ELR (cell line): ENCODE data around the gene DNAJA3.
"Not testable (repeated sequence)": the region's sequence is repeated elsewhere in the genome, so short reads cannot be mapped to it uniquely, and the experiment has no call there.

Source experiments
- DNase-seq: peaks from one replicate; pipeline ENCODE4 v3.0.0-alpha.2; 2015; ENCODE audit warnings: low read depth

DNAJA3 gene

DNA sequence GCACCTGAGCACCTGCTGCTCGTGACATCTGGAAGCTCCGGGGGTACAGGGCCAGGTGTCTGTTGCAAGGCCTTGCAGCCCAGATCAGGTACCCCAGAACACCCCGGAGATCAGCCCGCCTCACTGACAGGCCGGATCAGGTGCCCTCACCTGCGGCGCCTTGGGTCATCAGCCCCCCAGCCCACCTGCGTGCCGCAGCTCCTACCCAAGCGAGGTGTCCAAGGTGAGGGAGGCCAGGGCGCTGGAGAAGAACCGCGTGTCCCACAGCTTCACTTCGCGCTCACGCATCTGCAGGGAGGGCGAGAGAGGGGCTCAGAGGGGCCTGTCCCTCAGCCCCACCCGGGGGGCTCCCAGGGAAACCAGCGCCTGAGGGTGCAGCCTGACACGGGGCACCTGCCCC is 37.9 kb upstream of the DNAJA3 start:
- no peak for DNase-seq

DNA sequence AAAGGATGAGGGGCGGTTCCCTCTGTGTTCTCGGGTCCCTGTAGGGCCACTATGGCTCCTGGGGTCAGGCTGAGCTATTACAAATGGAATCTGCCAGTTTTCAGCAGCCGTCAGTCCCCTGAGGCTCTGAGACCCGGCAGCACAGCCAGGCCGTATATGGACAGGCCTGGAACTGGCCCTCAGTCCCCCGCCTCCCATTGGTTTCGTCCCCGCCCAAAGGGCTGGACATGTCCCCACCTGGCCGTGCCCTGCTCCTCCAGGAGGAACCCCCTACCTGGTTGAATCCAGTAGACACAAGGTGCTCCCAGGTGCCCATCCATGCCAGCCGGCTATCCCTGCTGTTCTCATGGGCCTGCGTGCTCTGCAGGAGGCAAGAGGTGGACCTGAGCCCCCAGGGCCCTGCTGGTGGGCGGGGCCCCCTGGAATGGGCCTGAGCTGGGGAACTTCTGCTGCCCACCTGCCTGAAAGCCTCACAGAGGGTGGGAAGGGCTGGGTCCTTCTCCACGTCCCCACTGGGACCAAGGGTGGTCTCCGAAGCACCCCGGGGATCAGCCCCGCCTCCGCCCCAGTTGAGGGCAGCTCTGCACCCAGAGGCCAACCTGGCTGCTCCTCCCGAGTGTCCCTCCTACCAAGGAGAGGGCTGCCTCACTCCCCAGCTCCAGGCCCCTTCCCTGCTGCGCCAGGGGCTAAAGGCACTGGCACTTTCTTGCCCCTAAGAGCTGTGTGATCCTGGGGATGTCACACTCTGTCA is 37.2 kb upstream of the DNAJA3 start:
- DNase-seq: peak; percentile 56

DNA sequence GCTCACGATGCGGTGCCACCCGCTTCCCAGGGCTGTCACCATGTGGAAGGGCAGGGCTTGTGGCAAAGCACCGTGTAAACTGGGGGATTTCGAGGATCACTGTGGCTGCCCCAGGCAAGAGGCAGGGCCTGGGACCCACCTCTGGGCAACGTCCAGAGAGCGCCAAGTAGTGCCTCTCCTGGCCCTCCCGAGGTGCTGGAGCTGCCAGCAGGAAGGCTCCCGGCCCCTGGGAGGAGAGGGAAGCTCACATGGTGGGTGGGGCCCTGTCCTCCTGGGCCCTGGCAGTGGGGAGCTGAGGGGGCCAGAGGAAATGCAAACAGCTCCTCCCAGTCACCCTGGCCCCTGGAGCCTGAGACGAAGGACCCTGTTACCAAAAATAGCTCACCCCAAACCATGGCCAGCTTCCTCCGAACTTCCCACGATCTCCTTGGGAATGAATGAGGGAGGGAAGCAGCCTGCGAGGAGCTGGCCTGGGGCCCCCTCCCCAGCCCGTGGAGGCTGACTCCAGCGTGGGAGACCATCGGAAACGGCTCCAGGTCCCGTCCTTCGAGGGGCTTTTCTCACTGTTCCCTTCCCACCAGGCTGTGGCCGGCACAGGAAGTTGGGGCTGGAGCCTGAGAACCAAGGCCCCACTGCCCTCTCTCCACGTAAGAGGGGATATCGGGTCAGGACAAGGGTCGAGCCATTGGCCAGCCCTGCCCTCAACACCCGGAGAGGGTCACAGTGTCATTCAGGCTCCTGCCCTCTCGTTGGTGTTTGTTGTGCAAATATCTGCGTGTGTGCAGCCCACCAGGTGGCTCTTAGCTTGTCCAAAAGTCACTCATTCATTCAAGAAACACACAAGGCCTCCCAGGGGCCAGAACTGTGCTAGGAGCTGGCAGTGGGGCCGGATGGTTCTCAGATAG is 36.4 kb upstream of the DNAJA3 start:
- no peak for DNase-seq

DNA sequence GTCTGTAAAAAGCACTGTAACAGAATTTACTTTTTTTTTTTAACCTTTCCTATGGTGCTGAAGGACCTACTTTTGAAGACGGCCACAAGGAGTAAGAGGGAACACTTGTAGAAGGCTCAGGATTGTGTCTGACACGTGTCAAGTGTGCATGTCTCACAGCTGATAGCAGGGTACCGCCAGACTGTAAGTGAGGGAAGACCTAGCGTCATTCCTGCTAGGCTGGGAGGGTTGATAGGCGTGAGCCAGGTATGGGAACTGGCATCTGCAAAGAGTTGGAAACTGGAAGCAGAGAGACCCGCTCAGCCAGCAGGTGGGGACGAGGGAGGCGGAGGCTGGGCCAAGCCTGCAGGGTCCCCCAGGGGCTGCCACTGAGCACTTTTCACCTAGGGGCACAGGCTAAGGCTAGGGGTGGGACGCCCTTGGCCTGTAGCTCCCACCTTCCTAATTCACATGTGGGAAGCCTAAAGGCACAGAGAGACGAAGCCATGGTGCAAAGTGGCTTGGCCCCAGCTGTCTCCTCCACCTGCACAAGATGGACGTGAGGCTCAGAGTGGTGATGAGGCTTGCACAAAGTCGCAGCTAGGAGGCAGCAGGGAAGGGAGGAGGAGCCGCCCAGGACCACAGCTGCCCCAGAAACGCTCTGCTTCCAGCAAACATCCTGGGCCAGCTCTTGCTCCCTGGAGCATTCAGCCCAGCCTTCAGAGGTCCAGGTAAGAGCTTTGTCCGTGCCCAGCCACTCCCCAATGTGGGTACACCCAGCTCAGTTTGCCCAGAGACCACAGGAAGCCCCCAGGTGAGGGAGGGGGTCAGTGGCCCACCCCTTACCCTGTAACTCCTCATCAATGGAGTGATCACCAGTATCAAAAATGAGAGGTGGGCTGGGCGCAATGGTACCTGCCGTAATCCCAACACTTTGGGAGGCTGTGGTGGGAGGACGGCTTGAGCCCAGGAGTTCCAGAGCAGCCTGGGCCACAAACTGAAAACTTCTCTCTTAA is 35.1 kb upstream of the DNAJA3 start:
- no peak for DNase-seq

DNA sequence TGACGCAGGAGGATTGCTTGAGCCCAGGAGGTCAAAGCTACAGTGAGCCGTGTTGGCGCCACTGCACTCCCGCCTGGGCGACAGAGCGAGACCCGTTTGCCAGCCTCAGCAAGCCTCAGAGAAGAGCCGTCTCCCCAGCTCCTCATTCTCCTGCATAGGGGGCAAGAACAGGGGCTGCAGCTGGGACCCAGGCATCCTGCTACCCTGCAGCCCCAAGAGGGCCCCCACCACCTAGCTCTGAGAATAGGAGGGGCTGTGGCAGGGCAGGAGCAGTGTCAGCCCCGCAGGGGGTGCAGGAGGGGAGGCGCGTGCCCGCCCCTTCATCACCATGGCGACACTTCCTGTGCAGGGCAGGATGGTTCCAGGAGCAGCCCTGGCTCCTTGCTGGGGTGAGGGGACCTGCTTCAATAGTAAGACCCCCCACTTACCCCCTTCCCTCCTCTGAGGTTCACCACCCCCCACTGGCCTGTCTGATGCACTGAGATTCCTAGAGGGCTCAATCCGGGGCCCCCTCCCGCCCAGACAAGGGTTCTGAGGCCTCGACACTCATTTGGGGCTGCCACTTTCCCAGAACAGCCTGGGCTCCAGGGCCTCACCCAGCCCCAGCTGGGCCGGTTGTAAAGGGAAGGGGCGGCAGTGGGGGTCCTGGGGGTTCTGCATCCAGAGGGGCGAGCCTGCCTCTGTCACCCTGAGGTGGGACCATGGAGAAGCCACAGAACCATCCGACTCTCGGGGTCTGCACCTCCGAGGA is 33.9 kb upstream of the DNAJA3 start:
- DNase-seq: no peak

DNA sequence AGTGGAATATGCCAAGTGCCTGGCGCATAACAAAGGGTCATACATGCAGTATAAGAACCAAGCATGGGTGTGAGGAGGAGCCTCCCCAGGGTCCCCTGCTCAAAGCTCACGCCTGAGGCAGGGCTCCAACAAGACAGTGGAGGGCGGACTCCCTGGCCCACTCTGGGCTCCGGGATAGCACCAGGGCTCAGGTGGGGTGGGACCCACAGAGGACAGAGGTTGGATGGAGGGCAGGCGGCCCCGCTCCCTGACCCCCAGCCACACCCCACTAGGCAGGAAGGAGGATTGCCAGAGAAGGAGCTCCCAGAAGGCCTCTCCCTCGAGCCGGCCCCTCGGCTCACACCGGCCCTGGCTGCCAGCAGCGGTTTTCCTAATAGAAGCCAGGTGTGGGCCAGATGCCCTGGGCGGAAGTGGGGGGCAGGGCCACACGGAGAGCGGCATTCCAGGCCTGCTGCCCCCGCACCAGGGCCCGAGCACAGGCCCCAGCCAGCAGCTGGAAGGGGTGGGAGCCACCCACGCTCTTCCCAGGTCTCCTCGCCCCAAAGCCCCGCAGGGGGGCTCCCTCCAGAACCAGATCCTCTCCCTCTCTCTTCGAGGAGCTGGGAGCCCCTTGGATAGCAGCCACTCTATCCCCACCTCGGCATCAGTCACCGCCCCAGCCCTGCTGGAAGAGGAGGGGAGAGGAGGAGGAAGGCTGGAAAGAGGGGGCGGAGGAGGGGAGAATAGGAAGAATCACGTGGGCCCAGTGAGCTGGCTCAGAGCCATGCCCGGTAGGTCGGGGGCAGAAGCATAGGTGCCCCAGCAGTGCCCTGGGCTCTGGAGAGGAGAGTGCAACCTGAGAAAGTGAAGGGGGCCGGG is 33.1 kb upstream of the DNAJA3 start:
- no peak for DNase-seq

DNA sequence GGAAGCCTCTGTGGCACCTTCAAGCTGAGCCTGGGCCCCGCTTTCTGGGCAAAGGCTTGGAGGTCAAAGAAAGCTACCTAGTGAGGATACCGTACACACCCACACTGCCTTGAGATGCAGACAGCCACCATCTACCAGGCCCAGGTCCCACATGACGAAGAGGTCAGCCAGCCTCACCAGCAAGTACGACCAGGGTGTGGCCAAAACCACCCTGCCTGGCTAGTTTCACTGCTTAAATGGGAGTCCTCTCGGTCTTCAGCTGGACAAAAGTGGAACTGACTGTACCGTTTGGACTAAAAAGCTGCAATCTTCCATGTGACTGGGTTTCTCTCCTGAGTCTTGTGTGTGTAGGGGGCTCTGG is 32.4 kb upstream of the DNAJA3 start:
- DNase-seq: no peak

DNA sequence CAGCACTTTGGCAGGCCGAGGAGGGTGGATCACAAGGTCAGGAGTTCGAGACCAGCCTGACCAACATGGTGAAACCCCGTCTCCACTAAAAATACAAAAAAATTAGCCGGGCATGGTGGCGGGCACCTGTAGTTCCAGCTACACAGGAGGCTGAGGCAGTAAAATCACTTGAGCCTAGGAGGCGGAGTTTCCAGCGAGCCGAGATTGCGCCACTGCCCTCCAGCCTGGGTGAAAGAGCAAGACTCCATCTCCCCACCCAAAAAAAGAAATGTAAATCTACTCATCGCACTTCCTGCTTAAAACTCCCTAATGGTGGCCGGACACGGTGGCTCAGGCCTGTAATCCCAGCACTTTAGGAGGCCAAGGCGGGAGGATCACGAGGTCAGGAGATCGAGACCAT is 31.8 kb upstream of the DNAJA3 start:
- not testable (repeated sequence) for DNase-seq

DNA sequence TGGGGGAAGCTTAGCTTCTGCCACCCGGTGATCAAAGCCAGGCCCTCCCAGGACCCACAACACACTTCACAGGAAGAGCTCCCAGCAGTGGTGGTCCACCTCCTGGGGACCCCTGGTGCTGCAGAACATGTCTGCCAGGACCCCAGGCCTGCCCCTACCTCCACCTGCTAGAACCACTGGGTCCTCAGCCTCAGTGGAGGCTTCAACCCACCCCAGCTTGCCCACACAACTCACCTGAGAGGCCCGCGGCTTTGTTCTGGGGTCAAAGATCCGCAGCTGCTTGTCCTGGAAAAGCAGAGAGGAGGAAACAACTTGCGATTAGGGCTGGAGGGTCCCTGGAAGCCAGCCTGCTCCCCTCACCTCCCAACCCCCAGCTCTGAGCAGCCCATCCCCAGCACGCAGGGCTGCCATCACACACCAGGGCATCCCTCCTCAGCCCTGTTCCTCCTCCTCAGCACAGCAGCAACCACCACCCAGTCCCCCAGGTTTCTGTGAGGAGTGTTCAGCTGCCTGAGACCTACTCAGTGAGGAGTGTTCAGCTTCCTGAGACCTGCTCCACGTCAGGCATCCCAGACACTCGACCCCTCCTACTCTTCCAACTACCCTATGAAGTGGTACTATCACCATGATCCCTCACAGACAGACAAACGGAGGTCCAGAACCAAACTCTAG is 30.5 kb upstream of the DNAJA3 start:
- no peak for DNase-seq

DNA sequence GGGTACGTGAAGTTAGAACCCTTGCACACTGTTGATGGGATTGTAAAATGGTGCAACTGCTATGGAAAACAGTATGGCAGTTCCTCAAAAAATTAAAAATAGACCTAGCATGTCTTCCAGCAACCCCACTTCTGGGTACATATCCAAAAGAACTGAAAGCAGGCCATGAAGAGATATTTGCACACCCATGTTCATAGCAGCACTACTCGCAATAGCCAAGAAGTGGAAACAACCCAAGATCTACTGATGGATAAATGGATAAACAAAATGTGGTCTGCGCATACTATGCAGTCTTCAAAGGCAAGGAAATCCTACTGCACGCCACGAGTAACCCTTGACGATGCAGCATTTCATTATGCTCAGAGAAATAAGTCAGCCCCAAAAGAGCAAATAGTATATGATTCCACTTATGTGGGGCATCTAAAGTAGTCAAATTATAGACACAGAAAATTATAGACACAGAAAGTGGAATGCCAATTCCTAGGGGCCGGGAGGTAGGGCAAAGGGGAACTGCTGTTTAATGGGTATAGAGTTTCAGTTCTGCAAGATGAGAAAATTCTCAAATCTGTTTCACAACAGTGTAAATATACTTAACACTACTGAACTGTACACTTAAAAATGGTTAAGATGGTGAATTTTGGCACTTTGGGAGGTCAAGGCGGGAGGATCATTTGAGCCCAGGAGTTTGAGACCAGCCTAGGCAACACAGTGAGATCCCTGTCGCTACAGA is 26.5 kb upstream of the DNAJA3 start:
- no peak for DNase-seq

DNA sequence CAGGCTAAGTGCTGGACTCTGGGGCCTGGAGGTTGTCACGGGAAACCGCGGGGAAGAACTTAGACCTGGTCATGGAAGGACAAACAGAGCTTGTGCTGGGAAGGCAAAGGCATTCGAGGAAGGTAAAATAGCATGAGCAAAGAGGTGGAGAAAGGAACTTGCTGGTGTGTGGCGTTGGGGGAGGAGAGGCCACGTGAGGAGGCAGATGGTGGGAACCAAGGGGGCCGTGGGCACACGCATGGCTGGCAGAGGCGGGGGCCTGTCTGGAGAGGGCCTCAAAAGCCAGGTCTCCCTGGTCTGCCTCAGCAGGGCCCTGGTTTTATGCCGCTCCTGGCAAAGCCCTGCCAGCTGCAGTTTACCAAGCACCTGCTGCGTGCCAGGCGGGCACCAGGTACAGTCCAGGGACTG is 24.6 kb upstream of the DNAJA3 start:
- DNase-seq: no peak

DNA sequence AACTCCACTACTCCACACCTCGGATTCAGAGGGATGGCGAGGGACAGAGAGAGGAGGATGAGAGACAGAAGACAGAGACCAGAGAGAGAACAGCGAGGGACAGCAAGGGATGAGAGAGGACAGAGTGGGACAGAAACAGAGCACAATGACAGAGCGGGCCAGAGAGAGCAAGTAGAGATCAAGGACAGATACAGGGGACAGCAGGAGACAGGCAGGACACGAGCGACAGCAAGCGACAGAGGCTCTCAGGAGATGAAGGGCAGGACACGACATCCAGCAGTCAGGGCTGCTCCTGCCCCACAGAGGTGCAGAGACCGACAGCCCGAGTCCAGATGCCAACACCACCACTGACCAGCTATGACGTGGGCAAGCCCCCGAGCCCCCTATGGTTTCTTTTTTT is 24.2 kb upstream of the DNAJA3 start:
- no peak for DNase-seq

DNA sequence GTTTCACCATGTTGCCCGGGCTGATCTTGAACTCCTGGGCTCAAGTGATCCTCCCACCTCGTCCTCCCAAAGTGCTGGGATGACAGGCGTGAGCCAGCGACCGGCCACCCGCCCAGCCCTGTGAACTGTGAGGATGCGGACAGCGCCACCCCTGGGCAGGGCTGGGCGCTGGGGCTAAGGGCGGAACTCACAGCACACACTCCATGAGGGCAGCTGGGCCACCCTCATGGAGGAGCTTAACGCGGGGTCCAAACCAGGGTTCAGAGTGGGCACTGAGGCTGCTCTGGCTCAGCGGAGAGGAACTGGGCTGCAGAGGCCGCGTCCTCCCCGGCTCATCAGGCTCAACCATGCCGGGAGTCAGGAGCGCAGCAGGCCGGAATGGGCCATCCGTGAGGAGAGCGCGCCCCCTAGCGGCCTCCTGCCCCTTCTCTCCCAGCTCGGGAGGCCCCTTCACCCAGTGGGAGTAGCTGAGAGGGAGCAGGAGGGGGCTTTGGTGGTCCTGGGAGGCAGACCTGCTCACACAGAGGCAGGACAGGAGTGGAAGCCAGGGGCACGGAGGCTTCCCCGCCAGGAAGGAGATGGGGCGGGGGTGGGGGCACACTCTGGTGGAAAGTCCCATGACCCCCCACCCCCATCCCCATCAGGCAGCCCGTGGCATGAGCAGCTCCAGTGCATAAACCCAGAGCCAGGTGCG is 23.1 kb upstream of the DNAJA3 start:
- DNase-seq: peak; percentile 79

DNA sequence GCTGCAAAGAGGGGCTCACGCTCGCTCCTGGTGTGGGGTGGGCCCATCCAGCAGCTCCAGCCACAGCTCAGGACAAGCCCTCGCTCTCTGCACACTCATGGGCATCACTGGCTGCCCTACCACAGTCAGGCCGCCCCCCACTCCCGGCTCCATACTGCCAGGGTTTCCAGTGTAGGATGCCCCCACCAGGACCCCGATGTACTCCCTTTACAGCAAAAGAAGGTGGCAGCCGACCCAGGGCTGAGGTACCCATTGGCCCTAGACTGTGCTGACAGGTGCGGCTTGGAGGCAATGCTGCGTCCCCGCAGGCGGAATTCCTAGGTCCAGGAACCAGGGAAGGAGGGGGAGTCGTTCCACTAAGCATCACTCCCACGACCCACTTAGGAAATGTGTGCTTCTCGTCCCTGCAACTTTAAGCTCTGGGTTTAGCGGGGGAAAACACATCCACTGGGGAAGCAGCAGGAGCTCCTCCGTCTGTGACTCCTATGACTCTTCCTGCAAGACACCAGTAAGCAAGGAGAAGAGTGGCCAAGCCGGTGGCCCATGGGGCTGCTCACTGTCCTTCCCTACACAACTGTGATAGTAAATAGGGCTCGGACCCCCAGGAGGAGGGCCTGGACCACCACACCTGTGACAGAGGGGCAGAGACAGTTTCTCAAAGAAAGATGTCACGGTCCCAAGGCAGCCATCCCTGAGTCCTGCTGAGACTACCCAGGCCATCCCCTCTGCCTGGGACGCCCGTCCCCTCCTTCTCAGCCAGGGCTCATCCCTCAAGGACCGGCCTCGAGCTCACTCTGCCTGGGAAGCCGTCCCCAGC is 22.3 kb upstream of the DNAJA3 start:
- no peak for DNase-seq

DNA sequence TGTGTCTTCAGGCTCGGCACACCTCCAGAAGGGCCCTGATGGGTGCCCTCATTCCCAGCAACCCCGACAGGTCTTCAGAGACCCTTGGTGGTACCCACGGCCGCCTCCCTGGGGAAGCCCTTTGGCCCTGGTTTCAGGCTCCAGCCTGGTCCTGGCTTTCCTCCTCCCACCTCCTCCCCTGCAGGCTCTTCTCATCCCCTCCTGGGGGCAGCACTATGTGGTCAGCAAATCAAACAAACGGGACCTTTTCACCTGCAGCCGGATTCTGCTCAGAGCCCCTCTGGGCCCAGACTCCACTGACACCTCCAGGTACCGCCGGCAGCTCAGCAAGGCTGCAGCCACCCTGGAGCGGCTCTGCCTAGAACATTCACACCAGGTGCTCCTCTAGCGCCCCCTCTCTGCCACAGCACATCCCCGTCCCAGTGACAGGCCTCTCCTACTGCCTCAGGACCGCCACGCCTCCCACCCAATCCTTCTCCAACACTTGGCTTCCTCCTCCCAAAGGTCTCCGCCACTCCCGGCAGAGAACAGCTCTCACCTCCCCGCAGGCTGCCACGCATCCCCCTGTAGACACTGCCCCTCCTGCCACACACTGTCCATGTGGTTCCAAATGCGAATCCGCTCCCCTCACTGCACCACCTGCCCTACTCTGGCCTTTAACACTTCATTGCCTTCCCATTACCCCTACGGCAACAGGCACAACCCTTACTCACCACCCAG is 21.3 kb upstream of the DNAJA3 start:
- peak; percentile 64 for DNase-seq

DNA sequence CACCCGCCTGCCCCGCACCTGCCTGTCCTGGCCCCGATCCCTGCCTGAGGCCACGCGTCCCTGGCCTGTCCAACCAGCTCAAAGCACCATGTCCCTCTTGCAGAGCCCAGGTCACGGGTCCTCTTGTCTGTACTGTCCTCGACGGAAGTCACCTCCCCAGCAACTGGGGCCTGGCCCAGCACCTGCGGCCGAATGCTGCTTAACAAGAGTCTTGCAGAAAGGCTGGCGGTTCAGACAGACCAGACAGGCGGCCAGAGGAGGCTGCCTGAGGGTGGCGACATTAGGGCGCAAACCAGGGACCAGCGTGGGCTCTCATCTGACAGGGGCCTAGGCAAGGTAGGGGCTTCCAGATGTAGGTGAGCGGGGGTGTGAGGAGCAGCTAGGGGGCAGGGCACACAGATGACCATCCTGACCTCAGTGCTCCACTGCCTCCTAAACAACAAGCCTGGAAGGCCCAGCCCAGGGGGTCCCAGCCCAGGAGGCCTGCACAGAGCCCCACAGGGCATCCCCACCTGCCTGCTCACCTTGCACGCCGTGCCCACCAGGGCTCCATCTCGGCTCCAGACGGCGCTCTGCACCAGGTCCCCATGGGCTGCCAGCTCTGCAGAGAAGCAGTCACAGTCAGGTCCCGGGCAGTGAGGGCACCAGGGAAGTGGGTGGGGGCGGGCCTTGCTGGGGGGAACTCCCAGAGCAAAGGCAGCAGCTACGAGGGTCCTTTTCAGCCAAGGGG is 20.5 kb upstream of the DNAJA3 start:
- DNase-seq: no peak
